Measurements from ENCODE around the gene HELT.
"Not testable (repeated sequence)": the region's sequence is repeated elsewhere in the genome, so short reads cannot be mapped to it uniquely, and the experiment has no call there.

HELT gene

DNA sequence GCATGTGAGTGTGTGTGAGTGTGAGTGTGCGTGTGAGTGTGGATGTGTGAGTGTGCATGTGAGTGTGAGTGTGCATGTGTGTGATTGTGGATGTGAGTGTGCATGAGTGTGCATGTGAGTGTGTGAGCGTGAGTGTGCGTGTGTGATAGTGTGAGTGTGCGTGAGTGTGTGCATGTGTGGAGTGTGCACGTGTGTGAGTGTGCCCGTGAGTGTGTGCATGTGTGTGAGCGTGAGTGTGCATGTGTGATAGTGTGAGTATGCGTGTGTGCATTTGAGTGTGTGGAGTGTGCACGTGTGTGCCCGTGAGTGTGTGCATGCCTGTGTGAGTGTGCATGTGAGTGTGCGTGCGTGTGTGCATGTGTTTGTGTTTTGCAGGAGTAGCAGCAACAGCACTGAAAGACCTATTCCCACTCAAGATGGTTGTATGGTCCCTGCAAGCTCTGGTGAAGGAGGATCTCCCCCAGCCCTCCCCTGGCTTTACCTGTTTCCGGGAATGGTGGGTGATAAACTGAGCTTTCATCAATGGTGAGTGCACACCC lies 30.7 kb upstream of the HELT start:
- DNase-seq (ENCODE audit: insufficient read length, low spot score) (no peak), FAIRE-seq (peak; percentile 70)
- TF ChIP-seq TAF1 (IDR thresholded peaks at IDR 0.05; ENCODE audit: low read depth, low read length) (no peak), POU2F2 (IDR thresholded peaks at IDR 0.05; ENCODE audit: low read depth, low read length) (0 out of 2 replicates have a peak, but pooled peaks have one; percentile 17), SPI1 (IDR thresholded peaks at IDR 0.05; ENCODE audit: low read depth, low read length) (no peak)

DNA sequence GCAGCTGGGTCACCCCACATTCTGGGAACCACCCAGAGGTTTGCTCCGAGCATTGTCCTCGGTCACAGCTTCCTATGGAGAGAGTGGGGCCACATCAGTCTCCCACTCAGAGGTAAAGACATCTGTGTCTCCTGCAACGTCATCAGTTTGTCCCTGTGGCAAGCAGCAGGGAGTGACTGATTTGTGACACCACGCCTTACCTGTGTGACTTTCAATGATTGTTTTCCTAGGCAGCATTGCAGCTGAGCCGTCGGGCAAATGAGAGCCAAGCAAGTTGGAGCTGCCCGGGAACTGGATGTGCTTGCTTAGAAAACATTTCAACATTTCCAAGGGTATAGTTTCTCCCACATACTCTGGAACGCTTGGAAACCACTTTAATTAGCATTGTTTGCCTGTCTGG lies 29.7 kb upstream of the HELT start:
- FAIRE-seq (no peak), DNase-seq (ENCODE audit: insufficient read length, low spot score) (no peak)
- no peak for TF ChIP-seq TAF1 (IDR thresholded peaks at IDR 0.05; ENCODE audit: low read depth, low read length)
- TF ChIP-seq POU2F2 (IDR thresholded peaks at IDR 0.05; ENCODE audit: low read depth, low read length) = no peak
- no peak for TF ChIP-seq SPI1 (IDR thresholded peaks at IDR 0.05; ENCODE audit: low read depth, low read length)
- no peak for TF ChIP-seq PAX5 (IDR thresholded peaks at IDR 0.05; ENCODE audit: insufficient read depth, low read length, severe bottlenecking)
- TF ChIP-seq POLR2AphosphoS5 (IDR thresholded peaks at IDR 0.05; ENCODE audit: low read depth, low read length) = no peak
- TF ChIP-seq POLR2A (IDR thresholded peaks at IDR 0.05; ENCODE audit: low read depth, low read length) = no peak

DNA sequence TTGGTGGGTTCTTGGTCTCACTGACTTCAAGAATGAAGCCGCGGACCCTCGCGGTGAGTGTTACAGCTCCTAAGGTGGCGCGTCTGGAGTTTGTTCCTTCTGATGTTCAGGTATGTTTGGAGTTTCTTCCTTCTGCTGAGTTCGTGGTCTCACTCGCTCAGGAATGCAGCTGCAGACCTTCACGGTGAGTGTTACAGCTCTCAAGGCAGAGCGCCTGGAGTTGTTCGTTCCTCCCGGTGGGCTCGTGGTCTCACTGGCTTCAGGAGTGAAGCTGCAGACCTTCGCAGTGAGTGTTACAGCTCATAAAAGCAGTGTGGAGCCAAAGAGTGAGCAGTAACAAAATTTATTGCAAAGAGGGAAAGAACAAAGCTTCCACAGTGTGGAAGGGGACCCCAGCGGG lies 29.0 kb upstream of the HELT start:
- FAIRE-seq; DNase-seq (ENCODE audit: insufficient read length, low spot score): not testable (repeated sequence)

DNA sequence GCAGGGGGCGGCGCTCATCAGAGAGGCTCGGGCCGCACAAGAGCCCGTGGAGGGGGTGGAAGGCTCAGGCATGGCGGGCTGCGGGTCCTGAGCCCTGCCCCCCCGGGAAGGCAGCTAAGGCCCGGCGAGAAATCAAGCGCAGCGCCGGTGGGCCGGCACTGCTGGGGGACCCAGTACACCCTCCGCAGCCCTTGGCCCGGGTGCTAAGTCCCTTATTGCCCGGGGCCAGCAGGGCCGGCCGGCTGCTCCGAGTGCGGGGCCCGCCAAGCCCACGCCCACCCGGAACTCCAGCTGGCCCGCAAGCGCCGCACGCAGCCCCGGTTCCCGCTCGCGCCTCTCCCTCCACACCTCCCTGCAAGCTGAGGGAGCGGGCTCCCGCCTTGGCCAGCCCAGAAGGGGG lies 28.2 kb upstream of the HELT start:
- FAIRE-seq; DNase-seq (ENCODE audit: insufficient read length, low spot score): not testable (repeated sequence)

DNA sequence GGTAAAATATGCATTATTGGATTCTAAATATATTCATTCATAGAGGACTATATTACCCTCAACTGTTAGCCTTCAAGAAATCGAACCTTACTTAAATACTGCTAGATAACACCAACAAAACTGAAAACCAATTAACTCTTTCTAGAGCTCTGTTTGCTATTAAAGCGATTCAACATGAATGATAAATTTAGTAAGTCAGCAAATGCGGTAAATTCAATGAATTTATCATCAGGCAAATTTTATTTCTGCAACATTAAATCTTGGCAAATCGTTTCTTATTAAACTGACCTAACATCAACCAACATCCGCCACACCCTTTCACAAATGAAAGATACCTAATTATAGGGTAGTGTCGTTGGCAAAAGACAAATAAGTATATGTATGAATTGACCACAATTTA lies 26.4 kb upstream of the HELT start:
- FAIRE-seq = no peak
- no peak for DNase-seq (ENCODE audit: insufficient read length, low spot score)
- no peak for TF ChIP-seq POLR2A (IDR thresholded peaks at IDR 0.05; ENCODE audit: low read depth, low read length)
- TF ChIP-seq TAF1 (IDR thresholded peaks at IDR 0.05; ENCODE audit: low read depth, low read length) = no peak
- no peak for TF ChIP-seq POU2F2 (IDR thresholded peaks at IDR 0.05; ENCODE audit: low read depth, low read length)
- TF ChIP-seq SPI1 (IDR thresholded peaks at IDR 0.05; ENCODE audit: low read depth, low read length) = no peak
- TF ChIP-seq POLR2AphosphoS5 (IDR thresholded peaks at IDR 0.05; ENCODE audit: low read depth, low read length) = no peak
- TF ChIP-seq PAX5 (IDR thresholded peaks at IDR 0.05; ENCODE audit: insufficient read depth, low read length, severe bottlenecking) = no peak

DNA sequence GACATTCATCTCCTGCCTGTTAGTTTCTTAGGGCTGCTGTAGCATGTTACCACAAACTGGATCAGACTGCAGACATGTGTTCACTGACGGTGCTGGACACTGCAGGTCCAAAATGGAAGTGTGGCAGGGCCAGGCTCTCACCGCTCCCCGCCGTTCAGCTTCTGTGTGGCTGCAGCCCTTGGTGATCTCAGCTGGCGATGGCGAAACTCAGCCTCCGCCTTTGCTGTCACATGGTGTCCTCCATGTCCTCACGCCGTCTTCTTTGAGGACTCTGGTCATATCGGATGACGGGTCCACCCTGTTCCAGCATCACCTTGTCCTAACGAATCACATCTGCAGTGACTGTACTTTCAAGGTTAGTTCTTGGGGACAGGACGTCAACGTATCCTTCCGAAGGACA lies 25.9 kb upstream of the HELT start:
- TF ChIP-seq TAF1 (IDR thresholded peaks at IDR 0.05; ENCODE audit: low read depth, low read length) (no peak), POLR2AphosphoS5 (IDR thresholded peaks at IDR 0.05; ENCODE audit: low read depth, low read length) (no peak), POU2F2 (IDR thresholded peaks at IDR 0.05; ENCODE audit: low read depth, low read length) (no peak), SPI1 (IDR thresholded peaks at IDR 0.05; ENCODE audit: low read depth, low read length) (no peak), PAX5 (IDR thresholded peaks at IDR 0.05; ENCODE audit: insufficient read depth, low read length, severe bottlenecking) (no peak), POLR2A (IDR thresholded peaks at IDR 0.05; ENCODE audit: low read depth, low read length) (no peak)
- FAIRE-seq (no peak), DNase-seq (ENCODE audit: insufficient read length, low spot score) (no peak)

DNA sequence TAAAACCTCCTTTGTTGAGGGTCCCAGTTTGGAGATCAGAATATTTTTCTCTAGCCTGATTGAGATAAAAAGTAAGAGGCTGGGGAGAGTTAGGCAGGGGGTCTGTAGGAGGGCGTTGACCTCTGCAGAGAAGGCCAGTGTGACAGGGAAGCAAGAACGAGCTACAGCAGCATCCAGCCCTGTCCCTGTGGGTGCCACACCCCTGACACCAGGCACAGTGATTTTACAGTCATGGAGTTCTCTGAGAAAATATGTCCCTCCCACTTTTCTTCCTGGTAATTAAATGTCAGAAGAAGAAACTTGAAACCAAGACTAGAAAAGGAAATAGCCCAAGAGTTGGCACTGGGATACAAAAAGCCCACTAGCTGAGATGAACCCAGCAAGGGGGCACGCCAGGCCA lies 25.0 kb upstream of the HELT start:
- no peak for FAIRE-seq
- TF ChIP-seq POU2F2 (IDR thresholded peaks at IDR 0.05; ENCODE audit: low read depth, low read length) = no peak
- TF ChIP-seq POLR2AphosphoS5 (IDR thresholded peaks at IDR 0.05; ENCODE audit: low read depth, low read length) = no peak
- TF ChIP-seq SPI1 (IDR thresholded peaks at IDR 0.05; ENCODE audit: low read depth, low read length) = no peak
- TF ChIP-seq TAF1 (IDR thresholded peaks at IDR 0.05; ENCODE audit: low read depth, low read length) = no peak
- no peak for TF ChIP-seq PAX5 (IDR thresholded peaks at IDR 0.05; ENCODE audit: insufficient read depth, low read length, severe bottlenecking)
- no peak for TF ChIP-seq POLR2A (IDR thresholded peaks at IDR 0.05; ENCODE audit: low read depth, low read length)
- DNase-seq (ENCODE audit: insufficient read length, low spot score) = no peak

DNA sequence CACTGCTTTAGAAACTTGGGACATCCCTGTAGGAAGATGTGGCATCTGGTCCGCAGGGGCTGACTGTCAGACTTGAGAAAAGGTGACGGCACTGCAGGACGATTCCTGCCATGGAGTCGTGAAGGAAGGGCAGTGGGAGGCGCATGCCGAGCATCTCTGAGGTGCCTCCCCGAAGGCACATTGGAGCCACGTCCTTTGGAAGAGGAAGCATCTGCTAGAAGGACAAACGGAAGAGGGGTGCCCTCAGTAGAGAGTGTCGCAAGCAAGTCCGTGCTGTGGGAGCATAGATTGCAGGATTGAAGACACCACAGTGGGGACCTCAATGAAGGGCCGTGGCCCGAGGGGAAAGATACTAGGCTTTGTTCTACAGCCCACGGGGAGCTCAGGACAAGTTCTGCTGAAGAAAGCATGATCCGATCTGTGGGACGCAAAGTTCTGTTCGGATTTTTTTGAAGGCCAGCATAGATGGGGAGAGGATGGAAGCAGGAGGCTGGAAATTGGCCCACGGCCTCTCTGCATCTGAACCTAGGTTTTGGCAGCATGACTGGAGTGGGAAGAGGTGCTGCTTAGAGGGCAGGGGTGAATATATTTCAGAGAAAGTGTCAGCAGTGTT lies 24.2 kb upstream of the HELT start:
- FAIRE-seq = no peak
- no peak for DNase-seq (ENCODE audit: insufficient read length, low spot score)
- no peak for TF ChIP-seq POU2F2 (IDR thresholded peaks at IDR 0.05; ENCODE audit: low read depth, low read length)
- no peak for TF ChIP-seq POLR2A (IDR thresholded peaks at IDR 0.05; ENCODE audit: low read depth, low read length)

DNA sequence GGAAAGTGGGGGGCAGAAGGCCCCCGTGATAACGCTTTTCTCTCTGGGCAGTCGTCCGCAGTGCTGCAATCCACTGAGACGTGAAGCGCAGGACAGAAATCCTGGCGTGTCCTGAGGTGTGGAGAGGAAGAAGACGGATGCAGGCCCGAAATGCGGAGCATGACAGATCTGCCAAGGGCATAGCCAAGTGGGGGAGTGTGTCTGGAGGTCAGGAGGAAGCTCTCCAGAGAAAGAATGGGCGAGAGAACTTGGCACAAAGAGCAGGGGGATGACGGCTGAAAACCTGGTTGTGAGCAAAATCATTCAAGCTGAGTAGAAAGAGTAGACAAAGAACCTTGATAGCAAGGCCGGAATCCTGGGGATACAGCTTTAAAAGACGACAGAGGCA lies 23.7 kb upstream of the HELT start:
- no peak for TF ChIP-seq SPI1 (IDR thresholded peaks at IDR 0.05; ENCODE audit: low read depth, low read length)
- no peak for TF ChIP-seq TAF1 (IDR thresholded peaks at IDR 0.05; ENCODE audit: low read depth, low read length)
- no peak for TF ChIP-seq PAX5 (IDR thresholded peaks at IDR 0.05; ENCODE audit: insufficient read depth, low read length, severe bottlenecking)
- no peak for TF ChIP-seq POLR2A (IDR thresholded peaks at IDR 0.05; ENCODE audit: low read depth, low read length)
- TF ChIP-seq POLR2AphosphoS5 (IDR thresholded peaks at IDR 0.05; ENCODE audit: low read depth, low read length) = no peak
- no peak for TF ChIP-seq POU2F2 (IDR thresholded peaks at IDR 0.05; ENCODE audit: low read depth, low read length)
- no peak for DNase-seq (ENCODE audit: insufficient read length, low spot score)
- no peak for FAIRE-seq

DNA sequence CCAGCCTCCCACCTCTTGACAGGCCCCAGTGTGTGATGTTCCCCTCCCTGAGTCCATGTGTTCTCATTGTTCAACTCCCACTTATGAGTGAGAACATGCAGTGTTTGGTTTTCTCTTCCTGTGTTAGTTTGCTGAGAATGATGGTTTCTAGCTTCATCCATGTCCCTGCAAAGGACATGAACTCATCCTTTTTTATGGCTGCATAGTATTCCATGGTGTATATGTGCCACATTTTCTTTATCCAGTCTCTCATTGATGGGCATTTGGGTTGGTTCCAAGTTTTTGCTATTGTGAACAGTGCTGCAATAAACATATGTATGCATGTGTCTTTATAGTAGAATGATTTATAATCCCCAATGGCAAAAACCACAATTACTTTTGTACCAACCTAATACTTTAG lies 20.6 kb upstream of the HELT start:
- FAIRE-seq; DNase-seq (ENCODE audit: insufficient read length, low spot score): not testable (repeated sequence)

DNA sequence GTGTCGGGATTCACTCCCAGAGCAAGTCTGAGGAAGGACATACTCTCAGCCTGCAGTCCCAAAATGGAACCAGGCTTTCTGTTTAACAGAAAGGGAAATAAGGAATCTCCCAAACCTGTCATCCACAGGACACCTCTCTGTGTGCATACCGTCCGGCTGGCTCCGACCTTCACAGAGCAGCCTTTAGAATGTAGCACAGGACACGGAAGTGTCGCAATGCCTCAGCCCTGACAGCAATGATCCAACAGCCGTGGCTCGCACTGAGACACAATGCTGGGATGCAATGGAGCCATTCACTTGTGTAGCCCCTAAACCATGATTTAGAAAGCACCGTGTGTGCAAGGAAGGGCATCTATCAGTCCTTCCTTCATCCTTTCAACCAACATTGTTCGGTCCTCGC lies 15.5 kb upstream of the HELT start:
- TF ChIP-seq PAX5 (IDR thresholded peaks at IDR 0.05; ENCODE audit: insufficient read depth, low read length, severe bottlenecking) = no peak
- no peak for TF ChIP-seq TAF1 (IDR thresholded peaks at IDR 0.05; ENCODE audit: low read depth, low read length)
- no peak for TF ChIP-seq POLR2A (IDR thresholded peaks at IDR 0.05; ENCODE audit: low read depth, low read length)
- DNase-seq (ENCODE audit: insufficient read length, low spot score) = no peak
- FAIRE-seq = no peak
